AG04449 (cell line): Measurements from ENCODE around the gene HSD17B14.

Experiments used
- CTCF ChIA-PET: fragments of 350-600 bp; formaldehyde crosslinking; extraction: SDS; loops from one replicate; lab custom pipeline; 2021; ENCODE audit warnings: antibody characterized with exemption; lab: Yijun Ruan, JAX
- POLR2A ChIA-PET: fragments of 400-600, 350-600 bp; formaldehyde crosslinking; extraction: SDS; loops from one replicate; lab custom pipeline; 2020; ENCODE audit warnings: antibody characterized with exemption, inconsistent platforms; lab: Yijun Ruan, JAX
- DNase-seq: peaks from one replicate; pipeline ENCODE4 v3.0.0-alpha.2; 2010; ENCODE audit warnings: low read depth, low spot score
- H3K4me3 ChIP-seq: 2 replicates; pipeline ENCODE4 v1.5.1; 2011; ENCODE audit warnings: low read depth, mild to moderate bottlenecking, control low read depth, low read length
- TF ChIP-seq, protein P1 (sequence below): IDR thresholded peaks from one replicate; pipeline ENCODE4 v1.5.1; 2011; ENCODE audit warnings: mild to moderate bottlenecking, moderate library complexity, low read length, control low read depth, inconsistent platforms; ENCODE audit not compliant: insufficient read depth; ENCODE audit errors: missing control alignments

The HSD17B14 gene

GRCh38 chr19:48837051-48837524 is 797 bp upstream of the HSD17B14 start:
- POLR2A ChIA-PET, result interaction anchor here (0.7 to 2.0 kb wide), 5 partner anchors 26 to 129 kb away, joined by 3 to 12 read pairs (median 5); partner anchors contain the start of genes BCAT2 and PPP1R15A
- DNase-seq, result no peak
- TF ChIP-seq, protein P1, sequence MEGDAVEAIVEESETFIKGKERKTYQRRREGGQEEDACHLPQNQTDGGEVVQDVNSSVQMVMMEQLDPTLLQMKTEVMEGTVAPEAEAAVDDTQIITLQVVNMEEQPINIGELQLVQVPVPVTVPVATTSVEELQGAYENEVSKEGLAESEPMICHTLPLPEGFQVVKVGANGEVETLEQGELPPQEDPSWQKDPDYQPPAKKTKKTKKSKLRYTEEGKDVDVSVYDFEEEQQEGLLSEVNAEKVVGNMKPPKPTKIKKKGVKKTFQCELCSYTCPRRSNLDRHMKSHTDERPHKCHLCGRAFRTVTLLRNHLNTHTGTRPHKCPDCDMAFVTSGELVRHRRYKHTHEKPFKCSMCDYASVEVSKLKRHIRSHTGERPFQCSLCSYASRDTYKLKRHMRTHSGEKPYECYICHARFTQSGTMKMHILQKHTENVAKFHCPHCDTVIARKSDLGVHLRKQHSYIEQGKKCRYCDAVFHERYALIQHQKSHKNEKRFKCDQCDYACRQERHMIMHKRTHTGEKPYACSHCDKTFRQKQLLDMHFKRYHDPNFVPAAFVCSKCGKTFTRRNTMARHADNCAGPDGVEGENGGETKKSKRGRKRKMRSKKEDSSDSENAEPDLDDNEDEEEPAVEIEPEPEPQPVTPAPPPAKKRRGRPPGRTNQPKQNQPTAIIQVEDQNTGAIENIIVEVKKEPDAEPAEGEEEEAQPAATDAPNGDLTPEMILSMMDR, result no peak
- H3K4me3 ChIP-seq, result peak overlapping the region; percentile 64
- CTCF ChIA-PET, result interaction anchor here (0.6 to 15.6 kb wide), 8 partner anchors 8 to 404 kb away, joined by 3 to 737 read pairs (median 4); partner anchors contain the start of gene PLEKHA4

DNA sequence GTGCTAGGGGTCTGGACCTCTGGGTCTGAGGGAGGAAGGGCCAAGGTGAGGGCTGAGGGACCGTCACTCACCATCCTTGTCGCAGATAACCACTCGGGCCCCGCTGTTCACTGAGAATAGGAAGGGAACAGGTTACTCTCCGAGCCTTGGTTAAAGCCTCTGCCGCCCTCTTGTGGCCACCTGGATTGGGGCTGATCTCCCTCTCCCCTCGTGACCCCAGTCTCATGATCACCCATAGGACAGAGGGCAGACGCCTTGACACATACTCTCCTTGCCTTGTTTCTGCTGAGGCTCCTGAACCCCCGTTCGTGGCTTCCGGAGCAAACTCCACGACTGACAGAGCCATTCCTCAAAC is 580 bp downstream of the HSD17B14 start:
- POLR2A ChIA-PET, result interaction anchor here (0.8 to 2.0 kb wide), 3 partner anchors 37 to 47 kb away, joined by 4 to 12 read pairs (median 5); partner anchors contain the start of gene PPP1R15A
- CTCF ChIA-PET, result interaction anchor here (0.7 to 15.6 kb wide), 24 partner anchors 9 to 190 kb away, joined by 3 to 737 read pairs (median 6); partner anchors contain the start of genes BCAT2, CA11, GYS1 and PLEKHA4
- peak overlapping the region; percentile 64 for H3K4me3 ChIP-seq
- TF ChIP-seq, protein P1, result peak; percentile 92
- no peak for DNase-seq

DNA sequence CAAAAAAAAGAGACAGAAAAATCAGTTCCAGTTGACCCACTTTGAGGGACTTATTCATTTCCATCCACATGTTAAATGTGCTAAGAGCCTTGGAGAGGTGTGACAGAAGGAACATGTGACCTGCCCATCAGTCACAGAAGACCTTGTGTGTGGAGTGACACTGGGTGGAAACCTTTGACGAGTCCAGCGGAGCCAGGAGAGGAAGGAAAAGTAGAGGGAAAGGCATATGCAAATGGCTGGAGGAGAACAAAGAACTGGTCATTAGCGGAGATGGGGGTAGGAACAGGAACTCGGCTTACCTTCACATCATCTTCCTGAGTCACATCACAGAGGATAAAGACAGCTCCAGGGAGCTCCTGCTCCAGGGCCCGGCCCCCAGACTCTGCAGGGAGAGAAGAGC is 2.3 kb downstream of the HSD17B14 start:
- POLR2A ChIA-PET, result no interaction called here
- H3K4me3 ChIP-seq, result no peak overlapping the region
- TF ChIP-seq, protein P1, result no peak

GRCh38 chr19:48833049-48833448 is 3.2 kb downstream of the HSD17B14 start:
- TF ChIP-seq, protein P1, result no peak
- CTCF ChIA-PET, result interaction anchor here (1.1 to 3.9 kb wide), 9 partner anchors 9 to 138 kb away, joined by 3 to 30 read pairs (median 4); partner anchors contain the start of gene BCAT2
- POLR2A ChIA-PET, result no interaction called here
- no peak for DNase-seq
- H3K4me3 ChIP-seq, result no peak overlapping the region

More for the DNA sequence above, 2.3 kb downstream of the HSD17B14 start:
- no peak for DNase-seq
- CTCF ChIA-PET, result interaction anchor here (1.1 to 3.9 kb wide), 6 partner anchors 8 to 137 kb away, joined by 4 to 30 read pairs (median 6); partner anchors contain the start of gene BCAT2

GRCh38 chr19:48830965-48831364 is 5.3 kb downstream of the HSD17B14 start:
- DNase-seq, result no peak
- TF ChIP-seq, protein P1, result no peak
- no peak overlapping the region for H3K4me3 ChIP-seq
- ChIA-PET CTCF (interaction anchor here (1.0 to 3.9 kb wide), 4 partner anchors 11 to 43 kb away, joined by 4 to 30 read pairs (median 8); no protein-coding TSS in a partner anchor), POLR2A (no interaction called here)

DNA sequence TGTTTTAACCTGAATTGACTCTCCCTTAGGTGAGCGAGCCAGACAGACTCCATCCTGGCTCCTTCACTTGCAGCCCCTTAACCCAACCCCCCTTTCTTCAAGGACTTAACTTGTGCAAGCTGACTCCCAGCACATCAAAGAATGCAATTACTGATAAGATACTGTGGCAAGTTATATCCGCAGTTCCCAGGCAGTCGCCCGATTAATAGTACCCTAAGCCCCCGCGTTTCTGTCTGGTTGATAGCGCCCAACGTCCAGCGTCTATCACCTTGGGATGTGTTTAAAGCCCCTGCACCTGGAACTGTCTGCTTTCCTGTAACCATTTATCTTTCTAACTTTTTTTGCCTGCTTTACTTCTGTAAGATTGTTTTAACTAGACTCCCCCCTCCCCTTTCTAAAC is 6.2 kb downstream of the HSD17B14 start:
- POLR2A ChIA-PET, result no interaction called here
- TF ChIP-seq, protein P1, result no peak
- CTCF ChIA-PET, result interaction anchor here (0.6 to 5.3 kb wide), 5 partner anchors 12 to 537 kb away, joined by 4 to 33 read pairs (median 9); no protein-coding TSS in a partner anchor

More for the DNA sequence above, 6.2 kb downstream of the HSD17B14 start:
- no peak for DNase-seq
- no peak overlapping the region for H3K4me3 ChIP-seq
